ENCODE data around the gene CD1D. TPM values are rescaled to one million over a fixed set of nuclear protein-coding genes. Genes with fewer than 3 reads are reported as not detected.

The CD1D gene
- total RNA-seq, 1 experiment from 2014 or later, result not detected

- no peak overlapping the region for H3K27ac Mint-ChIP-seq (ENCODE audit: unreplicated experiment)
- H3K4me3 Mint-ChIP-seq (ENCODE audit: unreplicated experiment), result no peak overlapping the region
- peaks cover 12% of the 10 kb centered on the region for H3K9me3 Mint-ChIP-seq (ENCODE audit: unreplicated experiment)
- POLR2A ChIA-PET, result no interaction called here
- Histone ChIP-seq H3K4me1 (no peaks in the 10 kb centered on the region), H3K4me3 (ENCODE audit: low read depth, low read length) (no peak overlapping the region), H3K9me3 (peaks cover 5% of the 10 kb centered on the region; the same call in 1 of the 2 replicates), H3K27me3 (replicated peaks; ENCODE audit: control insufficient read depth, insufficient read depth, low read length) (no peaks in the 10 kb centered on the region), H3K36me3 (ENCODE audit: control insufficient read depth, insufficient read depth, low read length) (no peaks in the 10 kb centered on the region)
- CTCF ChIA-PET, result no interaction called here
- no peak for DNase-seq
- peaks cover 8% of the 10 kb centered on the region for H3K27me3 Mint-ChIP-seq (ENCODE audit: insufficient read depth, unreplicated experiment)
- TF ChIP-seq, protein P1, sequence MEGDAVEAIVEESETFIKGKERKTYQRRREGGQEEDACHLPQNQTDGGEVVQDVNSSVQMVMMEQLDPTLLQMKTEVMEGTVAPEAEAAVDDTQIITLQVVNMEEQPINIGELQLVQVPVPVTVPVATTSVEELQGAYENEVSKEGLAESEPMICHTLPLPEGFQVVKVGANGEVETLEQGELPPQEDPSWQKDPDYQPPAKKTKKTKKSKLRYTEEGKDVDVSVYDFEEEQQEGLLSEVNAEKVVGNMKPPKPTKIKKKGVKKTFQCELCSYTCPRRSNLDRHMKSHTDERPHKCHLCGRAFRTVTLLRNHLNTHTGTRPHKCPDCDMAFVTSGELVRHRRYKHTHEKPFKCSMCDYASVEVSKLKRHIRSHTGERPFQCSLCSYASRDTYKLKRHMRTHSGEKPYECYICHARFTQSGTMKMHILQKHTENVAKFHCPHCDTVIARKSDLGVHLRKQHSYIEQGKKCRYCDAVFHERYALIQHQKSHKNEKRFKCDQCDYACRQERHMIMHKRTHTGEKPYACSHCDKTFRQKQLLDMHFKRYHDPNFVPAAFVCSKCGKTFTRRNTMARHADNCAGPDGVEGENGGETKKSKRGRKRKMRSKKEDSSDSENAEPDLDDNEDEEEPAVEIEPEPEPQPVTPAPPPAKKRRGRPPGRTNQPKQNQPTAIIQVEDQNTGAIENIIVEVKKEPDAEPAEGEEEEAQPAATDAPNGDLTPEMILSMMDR (IDR thresholded peaks at IDR 0.05; ENCODE audit: insufficient read depth in 1 of 2, low read depth in 1 of 2, low read length in 1 of 2, severe bottlenecking in 1 of 2, unreplicated experiment in 1 of 2), result no peak
- H3K4me1 Mint-ChIP-seq (ENCODE audit: low read depth, unreplicated experiment), result no peaks in the 10 kb centered on the region
- no peaks in the 10 kb centered on the region for H3K36me3 Mint-ChIP-seq (ENCODE audit: insufficient read depth, unreplicated experiment)
- intact Hi-C loops (cut with micrococcal nuclease; ENCODE audit: unreplicated experiment), result no loop called here
- no TSS peak for BruUV-seq (replicated peaks)
Measured at GRCh38 chr1:158227904-158228623, 47.4 kb downstream of the CD1D start.

Other genes with a start within 250 kb of the CD1D start
- 41.5 and 45.4 TPM in 2 replicates for gene KIRREL1, start 187.2 kb upstream of the CD1D start, total RNA-seq (2022)
- not detected in 2 replicates for gene CD1A, start 73.5 kb downstream of the CD1D start, total RNA-seq (2022)
- not detected in 2 replicates for gene CD1C, start 109.0 kb downstream of the CD1D start, total RNA-seq (2022)
- gene CD1B, start 150.6 kb downstream of the CD1D start, total RNA-seq (2022), result not detected in 2 replicates
- not detected in 2 replicates for gene CD1E, start 173.0 kb downstream of the CD1D start, total RNA-seq (2022)
- not detected in 2 replicates for gene OR10T2, start 218.6 kb downstream of the CD1D start, total RNA-seq (2022)
- not detected in 2 replicates for gene OR10K2, start 245.3 kb downstream of the CD1D start, total RNA-seq (2022)

All from Caco-2 (cell line).